Stomach (tissue), 4 donors: ENCODE data around the gene DOCK1.

Source experiments
- POLR2A ChIP-seq, 4 donors: fragments of 450-650 bp; IDR thresholded peaks; one replicate each; pipeline ENCODE4 v1.6.1; 2016; ENCODE audit warnings: antibody characterized with exemption in 4 of 4, control low read depth in 2 of 4, mild to moderate bottlenecking in 1 of 4, moderate library complexity in 1 of 4
- POLR2AphosphoS5 ChIP-seq, 3 donors: sonication (generic); formaldehyde crosslinking; IDR thresholded peaks; one replicate each; pipeline ENCODE4 v1.6.1; 2016; ENCODE audit warnings: antibody characterized with exemption in 3 of 3
- TF ChIP-seq, protein P1 (sequence below), 7 experiments: fragments of 450-650 bp in 4 of 7; fragments of 200-600 bp in 3 of 7; sonication (generic) in 3 of 7; IDR thresholded peaks; one replicate each; pipeline ENCODE4 v1.5.1; 2016 to 2019; ENCODE audit warnings: antibody characterized with exemption in 7 of 7, control low read depth in 2 of 7, mild to moderate bottlenecking in 1 of 7

DNA sequence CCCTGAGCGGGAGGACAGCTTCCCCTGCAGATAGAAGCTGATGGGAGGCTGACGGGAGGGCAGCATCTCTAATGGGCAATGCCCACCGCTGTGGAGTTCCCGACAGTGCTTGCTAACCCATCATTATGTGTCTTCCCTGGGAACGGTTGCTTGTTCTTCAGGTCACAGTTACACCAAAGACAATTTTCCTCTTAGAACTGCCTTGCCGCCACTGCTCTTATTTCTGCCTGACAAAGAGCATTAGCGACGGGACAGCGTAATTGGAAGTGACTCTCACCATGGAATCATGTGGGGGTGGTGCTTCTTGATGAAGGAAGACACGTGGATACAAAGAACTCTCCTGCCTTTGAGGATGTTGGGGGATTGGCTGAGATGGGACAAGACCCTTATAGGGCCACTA, 562.6 kb downstream of the DOCK1 start:
- TF ChIP-seq POLR2AphosphoS5 (IDR thresholded peaks at IDR 0.05) = no peak
- TF ChIP-seq POLR2A (IDR thresholded peaks at IDR 0.05) = no peak
- TF ChIP-seq, protein P1, sequence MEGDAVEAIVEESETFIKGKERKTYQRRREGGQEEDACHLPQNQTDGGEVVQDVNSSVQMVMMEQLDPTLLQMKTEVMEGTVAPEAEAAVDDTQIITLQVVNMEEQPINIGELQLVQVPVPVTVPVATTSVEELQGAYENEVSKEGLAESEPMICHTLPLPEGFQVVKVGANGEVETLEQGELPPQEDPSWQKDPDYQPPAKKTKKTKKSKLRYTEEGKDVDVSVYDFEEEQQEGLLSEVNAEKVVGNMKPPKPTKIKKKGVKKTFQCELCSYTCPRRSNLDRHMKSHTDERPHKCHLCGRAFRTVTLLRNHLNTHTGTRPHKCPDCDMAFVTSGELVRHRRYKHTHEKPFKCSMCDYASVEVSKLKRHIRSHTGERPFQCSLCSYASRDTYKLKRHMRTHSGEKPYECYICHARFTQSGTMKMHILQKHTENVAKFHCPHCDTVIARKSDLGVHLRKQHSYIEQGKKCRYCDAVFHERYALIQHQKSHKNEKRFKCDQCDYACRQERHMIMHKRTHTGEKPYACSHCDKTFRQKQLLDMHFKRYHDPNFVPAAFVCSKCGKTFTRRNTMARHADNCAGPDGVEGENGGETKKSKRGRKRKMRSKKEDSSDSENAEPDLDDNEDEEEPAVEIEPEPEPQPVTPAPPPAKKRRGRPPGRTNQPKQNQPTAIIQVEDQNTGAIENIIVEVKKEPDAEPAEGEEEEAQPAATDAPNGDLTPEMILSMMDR (IDR thresholded peaks at IDR 0.05) = no peak
